NT2/D1 (cell line): ENCODE data around the gene SLC22A12.

Source experiments
- DNase-seq: peaks from one replicate; pipeline ENCODE4 v3.0.0-alpha.2; 2011; ENCODE audit warnings: low read depth, low spot score
- H3K27me3 ChIP-seq: 2 replicates; pipeline ENCODE4 v1.6.0; 2011; ENCODE audit warnings: mild to moderate bottlenecking; ENCODE audit not compliant: insufficient read length, insufficient read depth
- H3K36me3 ChIP-seq: 2 replicates; pipeline ENCODE4 v1.6.1; 2011; ENCODE audit warnings: mild to moderate bottlenecking, low read length, mixed read lengths; ENCODE audit not compliant: insufficient read depth, insufficient read length
- H3K4me1 ChIP-seq: 2 replicates; pipeline ENCODE4 v1.5.1; 2011; ENCODE audit not compliant: insufficient read depth, insufficient read length
- H3K4me3 ChIP-seq: 2 replicates; pipeline ENCODE4 v1.5.1; 2011; ENCODE audit warnings: low read depth; ENCODE audit not compliant: insufficient read length
- H3K9ac ChIP-seq: 2 replicates; pipeline ENCODE4 v1.6.0; 2011; ENCODE audit warnings: low read depth; ENCODE audit not compliant: insufficient read length
- H3K9me3 ChIP-seq: 2 replicates; pipeline ENCODE4 v1.5.1; 2011; ENCODE audit warnings: mild to moderate bottlenecking, low read length; ENCODE audit not compliant: insufficient read depth
- SUZ12 ChIP-seq: IDR thresholded peaks from 2 replicates; pipeline ENCODE4 v1.6.1; 2011; ENCODE audit not compliant: insufficient read length, insufficient read depth; ENCODE audit errors: extremely low read depth
- YY1 ChIP-seq: IDR thresholded peaks from 2 replicates; pipeline ENCODE4 v1.6.1; 2011; ENCODE audit not compliant: insufficient read length, insufficient read depth
- ZNF274 ChIP-seq: IDR thresholded peaks from 2 replicates; pipeline ENCODE4 v1.6.1; 2011; ENCODE audit warnings: mild to moderate bottlenecking, low read depth, low read length

SLC22A12 gene

GRCh38 chr11:64549969-64550368 is 41.1 kb upstream of the SLC22A12 start:
- peaks cover 2% of the 10 kb centered on the region; the same call in 1 of the 2 replicates for H3K9me3 ChIP-seq
- H3K4me1 ChIP-seq: peaks cover 12% of the 10 kb centered on the region
- no peak overlapping the region for H3K9ac ChIP-seq
- no peak for DNase-seq
- H3K4me3 ChIP-seq: no peak overlapping the region
- TF ChIP-seq SUZ12 (no peak), YY1 (no peak), ZNF274 (no peak)
- H3K36me3 ChIP-seq: no peaks in the 10 kb centered on the region
- peaks cover 4% of the 10 kb centered on the region for H3K27me3 ChIP-seq

- H3K4me3 ChIP-seq: no peak overlapping the region
- H3K9ac ChIP-seq: peak overlapping the region; percentile 37
- H3K4me1 ChIP-seq: peaks cover 36% of the 10 kb centered on the region
- no peaks in the 10 kb centered on the region for H3K36me3 ChIP-seq
- H3K9me3 ChIP-seq: no peaks in the 10 kb centered on the region
- no peaks in the 10 kb centered on the region for H3K27me3 ChIP-seq
- TF ChIP-seq SUZ12: no peak
- TF ChIP-seq ZNF274: no peak
- no peak for TF ChIP-seq YY1
- DNase-seq: peak; percentile 66
These were observed 37.3 kb upstream of the SLC22A12 start for GRCh38 chr11:64553554-64554201.

- Histone ChIP-seq H3K4me3 (no peak overlapping the region), H3K9ac (no peak overlapping the region), H3K9me3 (no peaks in the 10 kb centered on the region), H3K27me3 (no peaks in the 10 kb centered on the region), H3K36me3 (no peaks in the 10 kb centered on the region), H3K4me1 (peaks cover 55% of the 10 kb centered on the region)
- TF ChIP-seq ZNF274 (no peak), YY1 (no peak), SUZ12 (no peak)
- DNase-seq: no peak
These were observed 34.8 kb upstream of the SLC22A12 start for GRCh38 chr11:64556044-64556720.

GRCh38 chr11:64556721-64557250 is 34.2 kb upstream of the SLC22A12 start:
- H3K4me1 ChIP-seq: peaks cover 55% of the 10 kb centered on the region
- no peaks in the 10 kb centered on the region for H3K36me3 ChIP-seq
- no peak overlapping the region for H3K9ac ChIP-seq
- no peak for TF ChIP-seq ZNF274
- TF ChIP-seq YY1: no peak
- TF ChIP-seq SUZ12: no peak
- no peaks in the 10 kb centered on the region for H3K27me3 ChIP-seq
- H3K9me3 ChIP-seq: no peaks in the 10 kb centered on the region
- DNase-seq: no peak
- no peak overlapping the region for H3K4me3 ChIP-seq

GRCh38 chr11:64558065-64558745 is 32.8 kb upstream of the SLC22A12 start:
- peaks cover 53% of the 10 kb centered on the region for H3K4me1 ChIP-seq
- H3K9ac ChIP-seq: peak overlapping the region; percentile 80
- H3K36me3 ChIP-seq: no peaks in the 10 kb centered on the region
- TF ChIP-seq SUZ12 (no peak), ZNF274 (no peak), YY1 (no peak)
- H3K9me3 ChIP-seq: no peaks in the 10 kb centered on the region
- H3K4me3 ChIP-seq: no peak overlapping the region
- H3K27me3 ChIP-seq: no peaks in the 10 kb centered on the region
- DNase-seq: peak; percentile 90

- DNase-seq: no peak
- TF ChIP-seq SUZ12 (no peak), ZNF274 (no peak), YY1 (no peak)
- H3K4me1 ChIP-seq: peaks cover 49% of the 10 kb centered on the region
These were observed 32.2 kb upstream of the SLC22A12 start for GRCh38 chr11:64558869-64559268.

More at GRCh38 chr11:64558869-64559268, 32.2 kb upstream of the SLC22A12 start:
- H3K4me3 ChIP-seq: no peak overlapping the region
- H3K9me3 ChIP-seq: no peaks in the 10 kb centered on the region
- H3K27me3 ChIP-seq: no peaks in the 10 kb centered on the region
- H3K36me3 ChIP-seq: no peaks in the 10 kb centered on the region
- H3K9ac ChIP-seq: peak overlapping the region; percentile 80
